ENCODE measurements around the gene ST6GALNAC3.
"Not testable (repeated sequence)": the region's sequence is repeated elsewhere in the genome, so short reads cannot be mapped to it uniquely, and the experiment has no call there.

The ST6GALNAC3 gene

GRCh38 chr1:76075877-76076276 is 1.3 kb downstream of the ST6GALNAC3 start:
- no peak for DNase-seq

GRCh38 chr1:76079475-76080227 is 5.1 kb downstream of the ST6GALNAC3 start:
- no peak for DNase-seq

GRCh38 chr1:76080552-76081079 is 6.1 kb downstream of the ST6GALNAC3 start:
- peak; percentile 23 for DNase-seq

GRCh38 chr1:76082062-76082461 is 7.5 kb downstream of the ST6GALNAC3 start:
- DNase-seq = no peak

GRCh38 chr1:76083189-76083588 is 8.6 kb downstream of the ST6GALNAC3 start:
- DNase-seq = no peak

- DNase-seq = no peak
Measured at GRCh38 chr1:76084029-76084627, 9.6 kb downstream of the ST6GALNAC3 start.

GRCh38 chr1:76084685-76085084 is 10.1 kb downstream of the ST6GALNAC3 start:
- DNase-seq = no peak

GRCh38 chr1:76086109-76086508 is 11.6 kb downstream of the ST6GALNAC3 start:
- no peak for DNase-seq

- no peak for DNase-seq
Measured at GRCh38 chr1:76086597-76086996, 12.1 kb downstream of the ST6GALNAC3 start.

GRCh38 chr1:76090283-76091203 is 16.0 kb downstream of the ST6GALNAC3 start:
- DNase-seq = no peak

- DNase-seq = no peak
Measured at GRCh38 chr1:76092812-76093211, 18.3 kb downstream of the ST6GALNAC3 start.

- DNase-seq = no peak
Measured at GRCh38 chr1:76093522-76094312, 19.2 kb downstream of the ST6GALNAC3 start.

GRCh38 chr1:76095802-76096201 is 21.3 kb downstream of the ST6GALNAC3 start:
- DNase-seq = no peak

- DNase-seq = not testable (repeated sequence)
Measured at GRCh38 chr1:76097064-76097463, 22.5 kb downstream of the ST6GALNAC3 start.

- no peak for DNase-seq
Measured at GRCh38 chr1:76098845-76099244, 24.3 kb downstream of the ST6GALNAC3 start.

- DNase-seq = no peak
Measured at GRCh38 chr1:76101548-76101947, 27.0 kb downstream of the ST6GALNAC3 start.

GRCh38 chr1:76102046-76102445 is 27.5 kb downstream of the ST6GALNAC3 start:
- no peak for DNase-seq

- DNase-seq = no peak
Measured at GRCh38 chr1:76103034-76103433, 28.5 kb downstream of the ST6GALNAC3 start.

GRCh38 chr1:76105372-76105771 is 30.8 kb downstream of the ST6GALNAC3 start:
- no peak for DNase-seq

GRCh38 chr1:76106251-76106650 is 31.7 kb downstream of the ST6GALNAC3 start:
- DNase-seq = no peak

GRCh38 chr1:76106719-76107235 is 32.2 kb downstream of the ST6GALNAC3 start:
- no peak for DNase-seq

GRCh38 chr1:76109404-76109803 is 34.9 kb downstream of the ST6GALNAC3 start:
- no peak for DNase-seq

Measured in right hindlimb (tissue), 1 donor.